ENCODE results near the gene GOLGA6L10. TPM values are rescaled to one million over a fixed set of nuclear protein-coding genes. Genes with fewer than 3 reads are reported as not detected.
"Not testable (repeated sequence)": the region's sequence is repeated elsewhere in the genome, so short reads cannot be mapped to it uniquely, and the experiment has no call there.

The GOLGA6L10 gene
- total RNA-seq, 1 donor = 0.54 TPM

DNA sequence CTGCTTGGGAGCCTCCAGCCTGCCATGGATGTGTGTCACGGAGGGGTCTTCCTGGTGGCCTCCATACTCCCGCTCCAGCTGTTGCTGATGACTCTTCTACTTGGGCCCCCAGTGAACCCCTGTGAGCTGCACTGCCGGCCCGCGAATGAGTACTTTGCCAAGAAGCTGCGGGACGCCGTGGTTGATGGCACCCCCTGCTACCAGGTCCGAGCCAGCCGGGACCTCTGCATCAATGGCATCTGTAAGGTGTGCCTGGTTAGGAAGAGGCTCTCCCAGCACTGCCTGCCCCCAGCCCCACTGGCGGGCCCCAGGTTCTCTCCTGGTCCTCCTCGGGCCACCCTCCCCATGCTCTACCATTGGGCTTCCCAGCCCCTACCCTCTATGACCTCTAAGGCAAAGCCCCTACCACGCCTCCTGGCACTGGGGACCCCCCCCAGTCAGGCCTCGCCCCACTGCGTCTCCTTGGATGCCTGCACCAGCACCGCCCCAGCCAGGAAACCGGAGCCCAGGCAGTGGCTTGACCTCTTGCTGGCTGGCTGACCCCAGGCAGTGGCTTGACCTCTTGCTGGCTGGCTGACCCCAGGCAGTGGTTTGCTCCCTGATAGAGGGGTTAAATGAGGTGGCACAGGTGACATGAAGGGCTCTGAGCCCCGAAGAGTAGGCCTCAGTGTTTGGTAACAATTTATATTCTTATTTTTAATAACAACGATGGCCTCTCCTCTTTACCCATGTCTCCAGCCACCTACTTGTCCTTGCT, 29.6 kb downstream of the GOLGA6L10 start:
- DNase-seq (ENCODE audit: low read depth in 2 of 3, low spot score in 2 of 3) = not testable (repeated sequence)

DNA sequence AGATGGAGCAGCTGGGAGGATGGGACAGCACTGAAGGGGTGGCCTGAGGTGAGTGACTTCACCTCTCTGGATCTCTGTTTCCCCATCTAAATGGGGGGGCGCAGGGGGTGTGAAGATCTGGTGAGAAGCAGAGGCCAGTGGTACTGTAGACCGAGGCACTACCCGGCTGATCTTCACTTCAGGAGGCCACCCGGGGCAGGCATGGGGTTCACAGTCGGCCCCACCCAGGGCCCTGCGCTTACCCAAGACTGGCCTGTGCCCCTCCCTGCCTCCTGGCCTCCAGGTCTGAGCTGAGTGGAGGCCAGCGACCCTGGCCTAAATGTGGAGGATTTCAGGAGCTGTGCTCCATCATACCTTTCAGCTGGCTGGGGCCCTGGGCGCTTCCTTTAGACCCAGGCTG, 31.0 kb downstream of the GOLGA6L10 start:
- not testable (repeated sequence) for DNase-seq (ENCODE audit: low read depth in 2 of 3, low spot score in 2 of 3)

DNA sequence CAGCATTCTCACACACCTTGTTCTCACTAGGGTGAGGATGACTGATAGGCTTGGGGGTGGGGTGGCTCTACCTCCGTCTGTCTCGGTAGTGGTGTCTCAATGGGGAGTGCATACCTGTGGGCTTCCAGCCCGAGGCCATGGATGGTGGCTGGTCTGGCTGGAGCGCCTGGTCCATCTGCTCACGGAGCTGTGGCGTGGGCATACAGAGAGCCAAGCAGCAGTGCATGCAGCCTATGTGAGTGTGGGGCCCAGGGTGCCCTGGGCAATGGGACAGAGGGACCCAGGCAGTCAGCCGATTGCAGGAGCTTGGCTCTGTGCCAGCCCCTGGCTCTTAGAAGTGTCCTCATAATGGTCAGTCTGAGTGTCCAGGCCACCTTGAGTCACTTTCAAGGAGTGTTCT, 31.8 kb downstream of the GOLGA6L10 start:
- DNase-seq (ENCODE audit: low read depth in 2 of 3, low spot score in 2 of 3) = not testable (repeated sequence)

DNA sequence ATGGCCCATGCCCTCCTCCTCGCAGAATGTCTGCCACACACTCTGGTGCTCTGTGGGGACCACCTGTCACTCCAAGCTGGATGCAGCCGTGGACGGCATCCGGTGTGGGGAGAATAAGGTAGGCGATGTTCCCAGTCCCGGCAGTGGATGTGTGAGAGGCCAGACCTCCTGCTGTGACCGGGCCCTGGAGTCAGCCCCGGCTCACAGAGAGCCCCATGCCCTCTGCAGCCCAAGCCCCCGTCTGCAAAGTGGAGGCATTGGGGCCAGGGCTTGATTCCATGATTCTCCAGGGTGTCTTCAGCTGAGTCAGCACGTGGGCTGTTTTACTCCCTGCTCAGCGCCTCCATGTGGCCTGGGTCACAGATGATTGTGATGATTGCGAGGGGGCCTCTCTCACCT, 32.2 kb downstream of the GOLGA6L10 start:
- no peak for DNase-seq (ENCODE audit: low read depth in 2 of 3, low spot score in 2 of 3)

DNA sequence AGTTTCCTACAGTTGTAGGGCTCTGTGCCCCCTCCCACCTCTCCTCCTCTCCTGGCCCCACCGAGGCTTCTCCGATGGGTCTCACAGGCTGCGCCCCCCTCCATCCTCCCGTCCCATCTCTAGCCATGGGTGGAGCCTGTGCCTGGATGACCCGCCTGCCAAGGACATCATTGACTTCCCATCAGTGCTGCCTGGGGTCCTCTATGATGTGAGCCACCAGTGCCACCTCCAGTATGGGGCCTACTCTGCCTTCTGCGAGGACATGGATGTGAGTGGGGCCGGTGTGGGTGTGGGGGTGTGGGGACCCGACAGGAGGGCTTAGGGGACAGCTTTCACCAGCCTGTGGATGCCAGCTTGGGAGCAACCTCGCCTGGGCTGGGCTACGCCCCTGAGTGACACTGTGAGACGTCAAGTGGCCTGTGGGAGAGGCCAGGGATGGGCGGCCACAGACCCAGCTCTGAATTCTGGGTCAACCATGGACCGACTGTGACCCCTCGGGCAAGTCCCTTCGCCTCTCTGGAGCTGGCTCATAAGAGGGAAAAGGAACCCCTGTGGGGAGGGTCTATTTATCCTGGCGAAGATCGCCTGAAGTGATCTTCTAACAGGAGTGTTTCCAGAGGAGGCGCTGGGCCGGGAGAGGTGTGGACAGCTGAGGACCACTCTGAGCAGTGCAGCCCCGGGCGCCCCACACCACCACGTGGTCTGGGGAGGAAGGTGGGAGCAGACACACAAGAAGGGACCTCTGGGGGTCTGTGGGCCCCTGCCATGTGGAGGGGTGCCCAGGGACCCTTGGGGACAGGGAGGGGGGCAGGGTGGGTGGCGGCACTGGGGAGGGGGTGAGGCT, 32.8 kb downstream of the GOLGA6L10 start:
- not testable (repeated sequence) for DNase-seq (ENCODE audit: low read depth in 2 of 3, low spot score in 2 of 3)

DNA sequence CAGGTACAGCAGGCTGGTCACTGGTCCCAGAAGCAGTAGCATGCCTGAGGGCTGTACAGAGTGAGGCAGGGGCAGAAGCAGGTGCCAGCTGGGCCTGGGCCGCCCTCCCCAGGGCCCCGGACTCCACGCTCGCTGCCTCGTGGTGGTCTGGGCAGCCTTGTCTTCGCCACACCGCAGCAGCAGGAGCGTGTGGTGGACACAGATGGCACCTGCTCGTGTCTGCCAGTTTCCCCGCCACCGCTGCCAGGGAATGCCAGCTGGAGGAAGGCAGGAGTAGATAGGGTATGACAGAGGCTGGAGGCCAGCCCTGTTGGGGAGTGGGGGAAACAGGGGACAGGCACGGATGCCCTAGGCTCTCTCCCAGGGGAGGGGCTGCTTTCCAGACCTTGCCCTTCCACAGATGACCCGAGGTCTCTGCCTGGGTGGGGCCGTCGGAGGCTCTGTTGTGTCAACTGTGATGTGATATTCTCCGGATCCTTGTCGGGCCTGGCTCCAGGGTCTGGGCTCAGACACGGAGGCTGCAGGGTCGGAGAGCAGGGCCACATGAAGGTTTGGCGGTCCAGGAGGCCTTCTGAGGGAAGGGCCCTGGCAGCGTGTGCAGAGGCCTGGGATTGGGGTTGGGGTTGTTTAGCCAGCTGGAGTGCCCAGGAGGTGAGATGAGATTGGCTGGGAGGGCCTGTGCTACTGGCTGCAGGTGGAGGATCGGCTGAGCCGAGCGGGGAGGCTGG, 33.6 kb downstream of the GOLGA6L10 start:
- no peak for DNase-seq (ENCODE audit: low read depth in 2 of 3, low spot score in 2 of 3)

DNA sequence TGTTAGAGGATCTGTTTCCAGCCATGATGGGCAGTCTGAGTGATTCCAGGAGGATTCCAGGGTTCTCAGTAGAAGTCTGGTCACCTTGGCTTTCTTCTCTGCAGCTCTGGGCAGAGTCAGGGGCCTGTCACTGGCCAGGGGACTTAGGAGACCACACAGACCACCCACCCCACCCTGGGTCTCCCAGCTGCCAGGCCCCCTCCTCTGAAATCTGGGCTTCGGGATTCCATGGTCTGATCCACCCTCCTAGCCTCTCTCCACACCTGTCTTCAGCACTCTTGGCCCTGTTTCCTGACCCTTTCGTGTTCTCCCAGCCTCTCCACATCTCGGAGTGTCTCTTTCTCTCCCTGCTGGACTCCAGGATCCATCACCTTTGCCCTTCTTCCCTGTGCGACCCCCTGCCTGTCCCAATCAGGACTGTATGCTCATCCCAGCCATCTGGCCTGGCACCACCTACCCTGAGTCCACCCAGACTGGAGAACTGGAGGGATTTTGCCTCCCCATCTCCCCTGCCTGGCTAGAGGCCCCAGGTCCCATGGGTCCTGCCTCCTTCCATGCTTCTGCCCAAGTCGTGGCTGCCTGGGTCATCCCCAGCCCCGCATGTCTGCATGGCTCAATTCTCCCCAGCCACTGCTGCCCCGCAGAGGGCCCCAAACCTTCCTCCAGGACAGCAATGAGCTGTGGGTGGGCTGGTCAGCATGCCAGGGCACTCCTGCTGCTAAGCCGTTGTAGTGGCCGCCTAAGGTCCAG, 34.3 kb downstream of the GOLGA6L10 start:
- no peak for DNase-seq (ENCODE audit: low read depth in 2 of 3, low spot score in 2 of 3)

DNA sequence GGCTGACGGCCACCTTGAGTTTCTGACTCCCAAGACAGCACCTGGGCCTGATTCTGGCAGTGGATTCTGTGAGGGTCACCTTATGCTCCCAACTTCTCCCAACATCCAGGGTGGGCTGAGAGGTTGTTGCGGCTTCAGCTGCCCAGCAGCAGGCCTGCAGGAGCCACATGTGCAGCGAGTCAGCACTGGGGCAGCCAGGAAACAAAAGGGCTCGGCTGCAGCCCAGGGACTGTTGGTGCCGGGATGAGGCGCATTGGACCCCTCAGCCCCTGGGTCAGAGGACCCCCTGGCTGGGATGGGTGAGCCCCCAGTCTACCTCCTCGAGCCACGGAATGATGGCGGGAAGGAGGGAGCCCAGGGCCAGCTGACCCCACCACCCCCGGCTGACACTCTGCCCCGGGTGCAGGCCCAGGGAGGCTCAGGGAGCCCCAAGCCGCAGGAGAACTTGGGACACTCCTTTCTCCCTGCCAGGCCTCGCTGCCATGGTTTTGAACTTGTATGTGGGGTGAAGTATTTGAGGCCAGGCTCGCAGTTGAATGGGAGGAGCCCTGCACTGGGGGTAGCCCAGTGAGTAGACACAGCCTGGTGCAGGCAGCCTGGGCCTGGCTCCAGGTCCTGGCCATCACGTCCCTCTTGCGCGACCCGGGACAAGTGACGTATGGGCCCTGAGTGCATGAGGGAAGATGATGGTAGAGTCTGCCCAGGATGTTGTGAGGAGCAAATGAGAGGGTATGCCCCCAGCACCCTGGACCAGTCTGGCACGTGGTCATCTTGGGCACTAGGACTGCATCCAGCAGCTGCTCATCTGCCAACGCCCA, 35.1 kb downstream of the GOLGA6L10 start:
- not testable (repeated sequence) for DNase-seq (ENCODE audit: low read depth in 2 of 3, low spot score in 2 of 3)

DNA sequence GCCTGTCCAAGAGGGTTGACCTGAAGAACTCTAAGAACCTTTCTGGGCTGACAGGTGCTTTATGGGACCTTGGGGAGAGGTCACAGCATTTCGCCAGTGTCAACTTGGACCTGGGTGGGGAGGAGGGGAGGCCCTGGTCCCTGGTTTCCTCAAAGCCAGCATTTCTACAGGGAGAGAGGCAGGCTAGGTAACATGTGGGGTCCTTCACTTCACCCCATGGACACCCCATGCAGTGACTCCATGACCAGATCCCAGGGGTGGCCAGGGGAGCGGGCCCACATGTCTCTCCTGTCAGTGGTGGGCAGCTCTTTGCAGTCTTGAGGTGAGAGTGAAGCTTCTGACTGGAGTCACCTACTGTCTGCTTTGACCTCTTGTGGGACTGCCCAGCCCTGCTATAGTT, 35.8 kb downstream of the GOLGA6L10 start:
- no peak for DNase-seq (ENCODE audit: low read depth in 2 of 3, low spot score in 2 of 3)

DNA sequence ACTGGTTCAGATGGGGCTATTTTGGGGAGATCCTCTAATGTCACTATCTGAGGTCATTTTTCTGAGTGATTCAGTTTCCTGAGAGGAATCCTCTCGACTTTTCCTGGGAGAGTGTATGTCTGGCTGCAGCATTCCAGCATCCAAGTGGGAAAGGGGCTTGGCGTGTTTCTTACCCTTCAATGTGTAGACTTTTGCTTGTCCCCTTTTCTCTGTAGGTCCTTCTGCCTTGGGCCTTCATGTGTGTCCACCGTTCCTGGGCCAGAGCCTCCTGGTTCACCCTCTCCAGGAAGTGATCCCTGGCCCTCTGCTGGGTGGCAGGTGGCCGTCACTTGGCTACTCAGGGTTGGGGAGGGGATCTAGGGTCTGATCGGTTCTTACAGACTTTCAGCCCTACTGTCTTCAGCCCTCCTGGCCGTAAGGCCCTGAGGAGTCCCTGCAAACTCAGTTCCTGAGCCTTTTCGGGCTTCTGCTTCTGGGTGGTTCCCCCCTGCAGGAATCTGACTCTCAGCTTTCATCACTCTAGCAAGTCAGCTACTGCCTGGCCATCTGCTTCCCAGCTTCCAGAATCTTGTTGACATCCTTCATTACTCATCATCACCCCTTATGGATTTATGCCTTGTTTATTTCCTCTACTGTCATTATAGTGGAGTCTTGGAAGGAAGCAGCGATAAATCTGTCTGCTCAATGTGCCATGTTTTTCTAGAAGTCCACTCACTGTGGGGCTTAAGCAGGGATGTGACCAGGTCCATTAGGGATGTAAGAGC, 36.5 kb downstream of the GOLGA6L10 start:
- no peak for DNase-seq (ENCODE audit: low read depth in 2 of 3, low spot score in 2 of 3)

DNA sequence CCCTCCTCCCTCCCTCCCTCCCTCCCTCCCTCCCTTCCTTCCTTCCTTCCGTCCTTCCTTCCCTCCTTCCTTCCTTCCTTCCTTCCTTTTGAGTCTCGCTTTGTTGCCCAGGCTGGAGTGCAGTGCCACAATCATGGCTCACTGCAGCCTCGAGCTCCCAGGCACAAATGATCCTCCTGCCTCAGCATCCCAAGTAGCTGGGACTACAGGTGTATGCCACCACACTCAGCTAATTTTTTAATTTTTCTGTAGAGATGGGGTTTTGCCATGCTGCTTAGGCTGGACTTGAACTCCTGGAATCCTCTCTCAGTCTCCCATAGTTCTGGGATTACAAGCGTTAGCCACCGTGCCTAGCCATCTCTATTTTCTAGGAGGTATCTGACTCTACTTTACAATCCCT, 38.0 kb downstream of the GOLGA6L10 start:
- not testable (repeated sequence) for DNase-seq (ENCODE audit: low read depth in 2 of 3, low spot score in 2 of 3)

DNA sequence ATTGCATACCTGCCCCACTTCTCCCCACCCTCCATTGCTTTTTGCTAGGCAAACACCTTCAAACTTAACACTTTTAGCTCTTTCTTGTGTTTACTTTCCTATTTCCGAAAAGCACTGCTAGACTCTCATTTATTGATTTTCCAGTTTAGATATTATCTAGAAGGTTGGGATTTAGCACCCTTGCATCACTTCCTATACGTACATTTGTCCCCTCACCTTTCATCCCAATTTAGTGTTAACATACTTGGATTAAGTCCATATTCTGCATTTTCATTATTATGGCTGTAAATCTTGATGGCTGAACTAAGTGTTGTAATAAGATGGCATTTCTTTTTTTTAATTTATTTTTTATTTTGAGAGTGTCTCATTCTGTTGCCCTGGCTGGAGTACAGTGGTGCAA, 39.5 kb downstream of the GOLGA6L10 start:
- DNase-seq (ENCODE audit: low read depth in 2 of 3, low spot score in 2 of 3) = no peak

DNA sequence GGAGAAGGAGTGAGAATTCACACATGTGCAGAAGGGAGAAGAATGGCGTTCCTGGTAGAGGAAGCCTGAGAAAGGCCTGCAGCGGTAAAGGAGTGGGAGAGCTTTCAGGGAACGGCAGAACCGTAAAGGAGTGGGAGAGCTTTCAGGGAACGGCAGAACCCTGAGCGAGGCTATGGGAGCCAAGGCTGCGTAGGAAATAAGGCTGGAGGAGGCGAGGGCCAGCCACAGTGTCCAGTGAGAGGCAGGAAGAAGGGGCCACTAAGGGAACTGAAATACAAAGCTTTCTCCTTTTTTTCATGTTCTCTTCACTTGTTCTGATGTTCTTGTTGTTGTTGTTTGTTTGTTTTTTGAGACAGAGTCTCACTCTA, 41.6 kb downstream of the GOLGA6L10 start:
- DNase-seq (ENCODE audit: low read depth in 2 of 3, low spot score in 2 of 3) = no peak

DNA sequence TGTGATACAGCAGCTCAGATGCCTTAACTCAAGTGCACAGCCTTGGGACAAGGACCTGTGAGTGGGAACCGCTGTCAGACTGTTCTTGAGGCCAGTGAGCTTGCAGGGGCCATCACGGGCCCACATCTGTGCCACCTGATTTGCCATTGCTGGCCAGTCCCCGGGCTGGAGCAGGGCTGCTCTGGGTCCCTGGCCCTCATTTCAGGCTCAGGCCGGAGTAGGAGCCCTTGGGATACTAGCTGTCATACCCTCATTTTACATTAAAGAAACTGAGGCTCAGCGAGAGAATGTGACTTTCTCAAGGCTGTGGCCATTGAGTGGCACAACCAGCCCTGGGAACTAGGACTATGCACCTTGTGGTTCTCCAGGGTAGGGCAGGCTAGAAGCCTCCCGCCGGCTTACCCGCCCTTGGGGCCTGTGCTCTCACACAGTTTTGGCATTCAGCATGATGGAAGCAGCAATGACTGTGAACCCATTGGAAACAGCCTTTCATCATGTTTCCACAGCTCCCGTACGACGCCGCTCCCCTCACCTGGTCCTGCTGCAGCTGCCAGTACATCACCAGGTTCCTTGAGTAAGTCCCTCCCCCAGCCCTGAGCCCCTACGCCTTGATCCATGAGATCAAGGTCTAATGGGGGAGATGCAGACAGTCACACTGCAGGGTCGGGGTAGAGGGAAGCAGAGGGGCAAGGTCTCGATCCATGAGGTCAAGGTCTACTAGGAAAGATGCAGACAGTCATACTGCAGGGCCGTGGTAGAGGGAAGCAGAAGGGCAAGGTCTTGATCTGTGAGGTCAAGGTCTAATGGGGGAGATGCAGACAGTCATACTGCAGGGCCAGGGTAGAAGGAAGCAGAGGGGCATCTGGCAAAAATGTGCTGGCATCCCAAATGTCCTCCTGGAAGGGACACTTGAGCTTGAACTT, 42.2 kb downstream of the GOLGA6L10 start:
- DNase-seq (ENCODE audit: low read depth in 2 of 3, low spot score in 2 of 3) = no peak

DNA sequence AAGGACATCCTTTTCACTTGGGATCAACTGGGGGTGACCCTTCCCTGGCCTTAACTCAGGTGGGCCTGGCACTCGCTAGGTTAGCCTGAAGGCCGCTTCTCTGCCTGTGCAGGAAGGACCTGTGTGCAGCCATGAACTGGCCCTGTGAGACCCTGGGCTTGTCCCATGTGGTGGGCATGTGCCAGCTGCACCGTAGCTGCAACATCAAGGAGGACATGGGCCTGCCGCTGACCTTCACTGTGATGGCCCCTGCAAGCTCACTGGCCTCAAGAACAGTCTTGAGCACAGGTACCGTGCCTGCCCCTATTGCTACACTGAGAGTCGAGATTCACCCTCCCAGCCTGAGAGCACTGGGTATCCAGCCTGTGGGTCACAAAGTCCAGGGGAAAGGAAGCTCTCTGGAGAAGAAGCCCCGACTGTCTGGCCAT, 43.6 kb downstream of the GOLGA6L10 start:
- DNase-seq (ENCODE audit: low read depth in 2 of 3, low spot score in 2 of 3) = no peak

DNA sequence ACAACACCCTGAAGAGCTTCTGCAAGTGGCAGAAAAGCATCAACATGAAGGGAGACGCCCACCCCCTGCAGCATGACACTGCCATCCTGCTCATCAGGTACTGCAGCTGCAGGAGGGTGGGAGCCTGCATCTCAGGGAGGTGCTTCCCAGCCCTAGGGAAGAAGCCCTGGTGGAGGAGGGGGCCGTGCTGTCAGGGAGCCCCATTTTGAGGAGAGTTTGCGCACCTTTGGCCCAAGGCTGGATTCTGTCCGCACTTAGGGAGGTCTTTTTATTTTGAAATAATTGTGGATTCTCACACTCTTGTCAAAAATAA, 44.5 kb downstream of the GOLGA6L10 start:
- no peak for DNase-seq (ENCODE audit: low read depth in 2 of 3, low spot score in 2 of 3)

DNA sequence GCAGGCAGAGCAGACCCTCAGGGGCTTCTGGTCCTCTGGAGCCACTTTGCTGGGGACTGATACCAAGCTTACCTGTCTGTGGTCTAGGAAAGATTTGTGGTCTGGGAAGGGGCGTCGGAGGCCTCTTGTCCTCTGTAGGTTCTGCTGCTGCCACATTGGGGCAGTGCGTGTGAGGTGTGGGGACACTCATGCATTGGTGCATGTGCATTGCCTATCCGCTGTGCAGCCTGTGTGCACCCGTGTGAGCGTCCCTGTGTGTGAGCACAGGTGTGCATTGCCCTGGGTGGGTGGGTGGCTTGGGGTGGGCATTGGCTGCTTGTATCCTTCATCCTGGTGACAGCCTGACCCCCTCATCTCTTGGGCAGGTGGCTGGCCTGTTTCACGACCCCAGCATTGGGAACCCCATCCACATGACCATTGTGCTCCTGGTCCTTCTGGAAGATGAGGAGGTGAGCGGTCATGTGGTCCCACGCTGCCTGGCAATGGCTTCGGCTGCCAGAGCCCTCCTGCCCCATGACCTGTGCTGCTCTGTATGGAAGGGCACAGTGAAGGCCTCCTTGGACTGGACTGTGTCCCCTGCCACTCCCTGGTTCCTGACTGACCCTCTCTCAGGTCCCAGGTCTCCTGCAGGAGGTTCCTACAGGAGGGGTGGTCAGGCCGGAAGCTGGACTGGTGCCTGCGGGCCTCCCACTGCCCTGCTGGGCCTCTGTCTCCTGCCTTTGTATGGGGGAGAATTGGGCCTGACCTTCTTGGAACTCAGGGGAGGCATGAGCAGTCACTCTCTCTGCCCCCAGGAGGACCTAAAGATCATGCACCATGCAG, 45.1 kb downstream of the GOLGA6L10 start:
- DNase-seq (ENCODE audit: low read depth in 2 of 3, low spot score in 2 of 3) = no peak
